Trophoblast cell (in vitro differentiated cells and primary cell): ENCODE results near the gene NPTX1.

Experiments
- DNase-seq, 2 donors: peaks; one replicate each; pipeline ENCODE4 v3.0.0-alpha.2; 2016
- H2AFZ ChIP-seq: 2 replicates; pipeline ENCODE4 v1.6.1; 2013; ENCODE audit warnings: low read length, moderate library complexity, mild to moderate bottlenecking; ENCODE audit not compliant: insufficient read depth, poor library complexity
- H2AK5ac ChIP-seq: 2 replicates; pipeline ENCODE4 v1.6.1; 2013; ENCODE audit warnings: mild to moderate bottlenecking, low read length
- H2BK120ac ChIP-seq: 2 replicates; pipeline ENCODE4 v1.6.1; 2013; ENCODE audit warnings: low read length, mild to moderate bottlenecking, moderate library complexity; ENCODE audit not compliant: insufficient read depth, poor library complexity
- H2BK12ac ChIP-seq: 2 replicates; pipeline ENCODE4 v1.6.1; 2013; ENCODE audit warnings: mild to moderate bottlenecking, low read length, moderate library complexity
- H2BK5ac ChIP-seq: 2 replicates; pipeline ENCODE4 v1.6.1; 2013; ENCODE audit warnings: low read length, low read depth, moderate library complexity, mild to moderate bottlenecking; ENCODE audit not compliant: poor library complexity
- H3K14ac ChIP-seq: 2 replicates; pipeline ENCODE4 v1.6.1; 2013; ENCODE audit warnings: mild to moderate bottlenecking, low read length
- H3K18ac ChIP-seq: 2 replicates; pipeline ENCODE4 v1.6.1; 2013; ENCODE audit warnings: mild to moderate bottlenecking, low read length
- H3K23ac ChIP-seq: 2 replicates; pipeline ENCODE4 v1.6.1; 2013; ENCODE audit warnings: low read length
- H3K27ac ChIP-seq: 2 replicates; pipeline ENCODE4 v1.5.1; 2013; ENCODE audit warnings: low read depth, mild to moderate bottlenecking, inconsistent platforms, low read length, moderate library complexity
- H3K27me3 ChIP-seq: 2 replicates; pipeline ENCODE4 v1.6.1; 2013; ENCODE audit warnings: inconsistent platforms, mild to moderate bottlenecking, low read length, moderate library complexity; ENCODE audit not compliant: insufficient read depth
- H3K36me3 ChIP-seq, 2 experiments: 1 replicate in 1 of 2; 2 replicates in 1 of 2; pipeline ENCODE4 v1.6.1; 2013; ENCODE audit warnings: low read length in 2 of 2, mild to moderate bottlenecking in 2 of 2, moderate library complexity in 1 of 2; ENCODE audit not compliant: insufficient read depth in 2 of 2, control insufficient read depth in 1 of 2
- H3K4ac ChIP-seq: 2 replicates; pipeline ENCODE4 v1.6.1; 2013; ENCODE audit warnings: low read depth, mild to moderate bottlenecking, low read length, moderate library complexity
- H3K4me1 ChIP-seq, 2 experiments: 1 replicate in 1 of 2; 2 replicates in 1 of 2; pipeline ENCODE4 v1.6.1; 2013; ENCODE audit warnings: low read length in 2 of 2, mild to moderate bottlenecking in 2 of 2, moderate library complexity in 1 of 2; ENCODE audit not compliant: insufficient read depth in 2 of 2, control insufficient read depth in 1 of 2
- H3K4me2 ChIP-seq: 2 replicates; pipeline ENCODE4 v1.6.1; 2013; ENCODE audit warnings: inconsistent platforms, mild to moderate bottlenecking, low read length, moderate library complexity
- H3K4me3 ChIP-seq: 2 replicates; pipeline ENCODE4 v1.5.1; 2013; ENCODE audit warnings: mild to moderate bottlenecking, low read depth, low read length, inconsistent platforms
- H3K79me1 ChIP-seq: one replicate; pipeline ENCODE4 v1.6.1; 2013; ENCODE audit warnings: low read length
- H3K79me2 ChIP-seq: 2 replicates; pipeline ENCODE4 v1.6.1; 2013; ENCODE audit warnings: low read length, mild to moderate bottlenecking; ENCODE audit not compliant: control insufficient read depth, insufficient read depth, poor library complexity
- H3K9ac ChIP-seq: 2 replicates; pipeline ENCODE4 v1.6.1; 2013; ENCODE audit warnings: mild to moderate bottlenecking, low read length
- H3K9me3 ChIP-seq: 2 replicates; pipeline ENCODE4 v1.6.1; 2013; ENCODE audit warnings: low read depth, mild to moderate bottlenecking, control low read depth, inconsistent platforms, low read length; ENCODE audit not compliant: insufficient read depth
- H4K12ac ChIP-seq: 2 replicates; pipeline ENCODE4 v1.6.1; 2013; ENCODE audit warnings: low read depth, mild to moderate bottlenecking, low read length, moderate library complexity
- H4K8ac ChIP-seq: 2 replicates; pipeline ENCODE4 v1.6.1; 2013; ENCODE audit warnings: low read depth, mild to moderate bottlenecking, low read length, moderate library complexity
- H4K91ac ChIP-seq: one replicate; pipeline ENCODE4 v1.6.1; 2013; ENCODE audit warnings: low read depth, mild to moderate bottlenecking, low read length, moderate library complexity
- WGBS: extraction: QIAGEN DNeasy Blood & Tissue Kit; methylation state at CpG from one replicate; pipeline ENCODE4 v1.1.7; 2013; ENCODE audit warnings: missing lambda C conversion rate; ENCODE audit not compliant: insufficient read length, insufficient coverage; ENCODE audit errors: extremely low coverage; 5-methylcytosine and 5-hydroxymethylcytosine counted together

NPTX1 gene

GRCh38 chr17:80511222-80512180 is 35.1 kb upstream of the NPTX1 start:
- whole genome bisulfite sequencing, result 99% methylated on average over 3 of the region's 18 CpGs

GRCh38 chr17:80510772-80511171 is 34.4 kb upstream of the NPTX1 start:
- H4K91ac ChIP-seq, result no peak overlapping the region
- H3K36me3 ChIP-seq, result no peaks in the 10 kb centered on the region
- no peaks in the 10 kb centered on the region for H3K4me1 ChIP-seq
- no peak overlapping the region for H3K4ac ChIP-seq
- H3K27me3 ChIP-seq, result no peaks in the 10 kb centered on the region
- H3K9me3 ChIP-seq, result peaks cover 6% of the 10 kb centered on the region
- H2AK5ac ChIP-seq, result no peak overlapping the region
- no peaks in the 10 kb centered on the region for H3K79me1 ChIP-seq
- H2BK5ac ChIP-seq, result no peak overlapping the region
- no peak overlapping the region for H3K14ac ChIP-seq
- no peak overlapping the region for H3K27ac ChIP-seq
- no peak overlapping the region for H4K12ac ChIP-seq
- H3K18ac ChIP-seq, result no peak overlapping the region
- DNase-seq, result no peak
- no peaks in the 10 kb centered on the region for H3K79me2 ChIP-seq
- WGBS, result 100% methylated on average over 1 of the region's 9 CpGs
- no peak overlapping the region for H3K9ac ChIP-seq
- H2AFZ ChIP-seq, result no peak overlapping the region
- H3K4me2 ChIP-seq, result no peak overlapping the region
- no peak overlapping the region for H2BK120ac ChIP-seq
- no peak overlapping the region for H2BK12ac ChIP-seq
- no peak overlapping the region for H4K8ac ChIP-seq
- peak overlapping the region; percentile 80 for H3K23ac ChIP-seq
- H3K4me3 ChIP-seq, result peak overlapping the region; percentile 42

More at GRCh38 chr17:80511222-80512180, 35.1 kb upstream of the NPTX1 start:
- H3K23ac ChIP-seq, result peak overlapping the region; percentile 80
- peaks cover 6% of the 10 kb centered on the region for H3K9me3 ChIP-seq
- no peak overlapping the region for H2AK5ac ChIP-seq
- no peak overlapping the region for H3K4me2 ChIP-seq
- H2AFZ ChIP-seq, result no peak overlapping the region
- no peak overlapping the region for H3K27ac ChIP-seq
- no peaks in the 10 kb centered on the region for H3K79me1 ChIP-seq
- H3K27me3 ChIP-seq, result no peaks in the 10 kb centered on the region
- no peak for DNase-seq
- H2BK12ac ChIP-seq, result no peak overlapping the region
- H4K8ac ChIP-seq, result no peak overlapping the region
- H3K9ac ChIP-seq, result no peak overlapping the region
- no peaks in the 10 kb centered on the region for H3K79me2 ChIP-seq
- H3K14ac ChIP-seq, result no peak overlapping the region
- H4K12ac ChIP-seq, result no peak overlapping the region
- H3K4me1 ChIP-seq, result no peaks in the 10 kb centered on the region
- H3K4ac ChIP-seq, result no peak overlapping the region
- H3K36me3 ChIP-seq, result no peaks in the 10 kb centered on the region
- H3K18ac ChIP-seq, result no peak overlapping the region
- no peak overlapping the region for H2BK120ac ChIP-seq
- no peak overlapping the region for H4K91ac ChIP-seq
- H3K4me3 ChIP-seq, result peak overlapping the region; percentile 42
- no peak overlapping the region for H2BK5ac ChIP-seq

GRCh38 chr17:80510132-80510531 is 33.7 kb upstream of the NPTX1 start:
- no peaks in the 10 kb centered on the region for H3K4me1 ChIP-seq
- H3K27me3 ChIP-seq, result no peaks in the 10 kb centered on the region
- H2AK5ac ChIP-seq, result no peak overlapping the region
- H3K9ac ChIP-seq, result no peak overlapping the region
- WGBS, result no CpG with 5 or more reads among the region's 14 CpGs
- H2BK5ac ChIP-seq, result no peak overlapping the region
- H3K14ac ChIP-seq, result no peak overlapping the region
- no peak overlapping the region for H2AFZ ChIP-seq
- H4K8ac ChIP-seq, result no peak overlapping the region
- no peak overlapping the region for H3K4me2 ChIP-seq
- no peaks in the 10 kb centered on the region for H3K79me2 ChIP-seq
- H3K23ac ChIP-seq, result no peak overlapping the region
- H2BK12ac ChIP-seq, result no peak overlapping the region
- no peaks in the 10 kb centered on the region for H3K36me3 ChIP-seq
- H2BK120ac ChIP-seq, result no peak overlapping the region
- H3K27ac ChIP-seq, result no peak overlapping the region
- peak overlapping the region; percentile 21 for H3K4me3 ChIP-seq
- H3K79me1 ChIP-seq, result no peaks in the 10 kb centered on the region
- H3K4ac ChIP-seq, result no peak overlapping the region
- peaks cover 6% of the 10 kb centered on the region for H3K9me3 ChIP-seq
- no peak overlapping the region for H4K91ac ChIP-seq
- no peak overlapping the region for H3K18ac ChIP-seq
- DNase-seq, result no peak
- H4K12ac ChIP-seq, result no peak overlapping the region

GRCh38 chr17:80509311-80509710 is 32.9 kb upstream of the NPTX1 start:
- H3K9ac ChIP-seq, result no peak overlapping the region
- H2AK5ac ChIP-seq, result no peak overlapping the region
- H3K9me3 ChIP-seq, result peaks cover 6% of the 10 kb centered on the region
- H3K4me3 ChIP-seq, result no peak overlapping the region
- no peak for DNase-seq
- no peak overlapping the region for H4K8ac ChIP-seq
- no peak overlapping the region for H3K14ac ChIP-seq
- no peak overlapping the region for H3K27ac ChIP-seq
- no peaks in the 10 kb centered on the region for H3K27me3 ChIP-seq
- H3K79me1 ChIP-seq, result no peaks in the 10 kb centered on the region
- no peak overlapping the region for H4K91ac ChIP-seq
- no peak overlapping the region for H2BK12ac ChIP-seq
- no peak overlapping the region for H2BK120ac ChIP-seq
- H3K4me2 ChIP-seq, result no peak overlapping the region
- no peak overlapping the region for H3K4ac ChIP-seq
- H3K23ac ChIP-seq, result no peak overlapping the region
- H3K36me3 ChIP-seq, result no peaks in the 10 kb centered on the region
- H3K79me2 ChIP-seq, result no peaks in the 10 kb centered on the region
- H2AFZ ChIP-seq, result no peak overlapping the region
- H4K12ac ChIP-seq, result no peak overlapping the region
- no CpG with 5 or more reads among the region's 8 CpGs for WGBS
- no peak overlapping the region for H3K18ac ChIP-seq
- no peaks in the 10 kb centered on the region for H3K4me1 ChIP-seq
- H2BK5ac ChIP-seq, result no peak overlapping the region
